Loucy (cell line): Measurements from ENCODE around the gene HTRA3.

Experiments
- H2AFZ ChIP-seq: fragments of 200-600 bp; sonication (generic); 2 replicates; pipeline ENCODE4 v1.6.0; 2016; ENCODE audit warnings: antibody characterized with exemption, mild to moderate bottlenecking, low read length, moderate library complexity
- H3F3A ChIP-seq: fragments of 200-600 bp; 2 replicates; pipeline ENCODE4 v1.6.0; 2016; ENCODE audit warnings: antibody characterized with exemption, low read depth, mild to moderate bottlenecking
- H3K27me3 ChIP-seq: fragments of 200-600 bp; sonication (generic); 2 replicates; pipeline ENCODE4 v1.6.1; 2014; ENCODE audit warnings: low read length, mild to moderate bottlenecking; ENCODE audit not compliant: insufficient read depth, poor library complexity, severe bottlenecking
- H3K36me3 ChIP-seq: fragments of 200-600 bp; sonication (generic); 2 replicates; pipeline ENCODE4 v1.6.1; 2016; ENCODE audit warnings: low read length; ENCODE audit not compliant: insufficient read depth
- H3K4me1 ChIP-seq: fragments of 200-600 bp; sonication (generic); 2 replicates; pipeline ENCODE4 v1.5.1; 2014; ENCODE audit warnings: low read length, mild to moderate bottlenecking; ENCODE audit not compliant: insufficient read depth, poor library complexity, severe bottlenecking
- H3K4me2 ChIP-seq: fragments of 200-600 bp; sonication (generic); 2 replicates; pipeline ENCODE4 v1.6.0; 2014; ENCODE audit warnings: antibody characterized with exemption, low read length, low read depth, mild to moderate bottlenecking; ENCODE audit not compliant: poor library complexity, severe bottlenecking
- H3K4me3 ChIP-seq: fragments of 200-600 bp; sonication (generic); 2 replicates; pipeline ENCODE4 v1.5.1; 2014; ENCODE audit warnings: low read length, mild to moderate bottlenecking, mixed read lengths; ENCODE audit not compliant: poor library complexity, severe bottlenecking
- H3K79me2 ChIP-seq: fragments of 200-600 bp; sonication (generic); 2 replicates; pipeline ENCODE4 v1.6.1; 2014; ENCODE audit warnings: low read length; ENCODE audit not compliant: insufficient read depth
- H3K9ac ChIP-seq: fragments of 200-600 bp; sonication (generic); 2 replicates; pipeline ENCODE4 v1.6.0; 2014; ENCODE audit warnings: mild to moderate bottlenecking, low read depth, low read length, moderate library complexity; ENCODE audit not compliant: poor library complexity, severe bottlenecking
- H3K9me2 ChIP-seq: fragments of 200-600 bp; sonication (generic); replicated peaks from 2 replicates; pipeline ENCODE4 v1.6.1; 2016; ENCODE audit warnings: low read depth, low read length, mixed read lengths
- H3K9me3 ChIP-seq: fragments of 200-600 bp; sonication (generic); 2 replicates; pipeline ENCODE4 v1.6.1; 2014; ENCODE audit warnings: mild to moderate bottlenecking, antibody characterized with exemption, low read length, low read depth; ENCODE audit not compliant: insufficient read depth
- H4K20me1 ChIP-seq: fragments of 200-600 bp; sonication (generic); 2 replicates; pipeline ENCODE4 v1.6.0; 2014; ENCODE audit warnings: antibody characterized with exemption, low read length, mild to moderate bottlenecking; ENCODE audit not compliant: insufficient read depth, poor library complexity, severe bottlenecking
- CTCF ChIP-seq: fragments of 200-600 bp; sonication (generic); conservative IDR thresholded peaks from 2 replicates; pipeline ENCODE4 v1.5.1; 2014; ENCODE audit warnings: mild to moderate bottlenecking, antibody characterized with exemption, low read length
- EZH2phosphoT487 ChIP-seq: fragments of 200-600 bp; IDR thresholded peaks from 2 replicates; pipeline ENCODE4 v1.6.1; 2018; ENCODE audit warnings: antibody characterized with exemption, mild to moderate bottlenecking, moderate library complexity, borderline replicate concordance

HTRA3 gene

GRCh38 chr4:8345053-8345945, 75.7 kb downstream of the HTRA3 start:
- Histone ChIP-seq H4K20me1 (no peaks in the 10 kb centered on the region), H3K9me3 (no peaks in the 10 kb centered on the region; the same call in 1 of the 2 replicates), H3K9ac (no peak overlapping the region), H2AFZ (no peak overlapping the region), H3K4me1 (no peaks in the 10 kb centered on the region), H3K4me3 (no peak overlapping the region), H3K79me2 (no peaks in the 10 kb centered on the region), H3K27me3 (no peaks in the 10 kb centered on the region), H3K36me3 (no peaks in the 10 kb centered on the region), H3K4me2 (no peak overlapping the region), H3F3A (no peaks in the 10 kb centered on the region), H3K9me2 (no peaks in the 10 kb centered on the region)
- TF ChIP-seq CTCF, result no peak
- TF ChIP-seq EZH2phosphoT487, result no peak

- Histone ChIP-seq H3K4me1 (no peaks in the 10 kb centered on the region), H2AFZ (no peak overlapping the region), H3K9me2 (no peaks in the 10 kb centered on the region), H3K4me3 (no peak overlapping the region), H3K79me2 (no peaks in the 10 kb centered on the region), H4K20me1 (no peaks in the 10 kb centered on the region), H3F3A (no peaks in the 10 kb centered on the region), H3K4me2 (no peak overlapping the region), H3K27me3 (no peaks in the 10 kb centered on the region), H3K9me3 (no peaks in the 10 kb centered on the region; the same call in 1 of the 2 replicates), H3K36me3 (no peaks in the 10 kb centered on the region), H3K9ac (no peak overlapping the region)
- TF ChIP-seq EZH2phosphoT487 (no peak), CTCF (no peak)
These were observed 76.6 kb downstream of the HTRA3 start for GRCh38 chr4:8345946-8346814.

GRCh38 chr4:8346838-8347605, 77.5 kb downstream of the HTRA3 start:
- no peaks in the 10 kb centered on the region for H3K27me3 ChIP-seq
- H2AFZ ChIP-seq, result no peak overlapping the region
- H3K9ac ChIP-seq, result no peak overlapping the region
- H4K20me1 ChIP-seq, result no peaks in the 10 kb centered on the region
- H3F3A ChIP-seq, result no peaks in the 10 kb centered on the region
- TF ChIP-seq EZH2phosphoT487 (no peak), CTCF (no peak)
- H3K9me2 ChIP-seq, result no peaks in the 10 kb centered on the region
- no peaks in the 10 kb centered on the region for H3K4me1 ChIP-seq
- H3K4me3 ChIP-seq, result no peak overlapping the region
- no peaks in the 10 kb centered on the region; the same call in 1 of the 2 replicates for H3K9me3 ChIP-seq
- H3K4me2 ChIP-seq, result no peak overlapping the region
- H3K79me2 ChIP-seq, result no peaks in the 10 kb centered on the region
- no peaks in the 10 kb centered on the region for H3K36me3 ChIP-seq
